Skeletal muscle cell (primary cell): ENCODE measurements around the gene SYT6.

Experiments used
- DNase-seq: peaks from one replicate; pipeline ENCODE4 v3.0.0-alpha.2; 2010; ENCODE audit warnings: low read depth
- H3K4me3 ChIP-seq: 2 replicates; pipeline ENCODE4 v1.5.1; 2011; ENCODE audit warnings: low read depth, mild to moderate bottlenecking, control low read depth, low read length, moderate library complexity

Gene SYT6

GRCh38 chr1:114126261-114127095, 27.2 kb downstream of the SYT6 start:
- no peak overlapping the region for H3K4me3 ChIP-seq
- DNase-seq, result no peak

DNA sequence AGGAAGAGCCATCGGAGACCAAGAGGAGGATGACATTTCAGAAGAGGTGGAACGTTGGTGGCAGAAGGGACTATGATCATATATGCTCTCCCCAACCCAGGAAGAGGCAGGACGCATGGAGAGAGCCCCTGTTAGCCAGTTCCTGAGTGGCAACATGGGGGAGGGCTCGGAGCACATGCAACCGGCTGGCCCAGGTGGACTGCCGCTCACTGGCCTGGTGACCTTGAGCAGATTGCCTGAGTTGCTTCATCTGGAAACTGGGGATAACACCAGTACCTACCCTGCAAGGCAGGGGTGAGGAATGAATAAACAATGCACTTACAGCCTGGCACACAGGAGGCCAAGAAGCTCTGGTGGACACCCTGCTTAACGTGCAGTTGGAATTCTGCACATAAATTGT, 29.0 kb downstream of the SYT6 start:
- no peak for DNase-seq
- H3K4me3 ChIP-seq, result no peak overlapping the region

GRCh38 chr1:114122941-114123618, 30.6 kb downstream of the SYT6 start:
- H3K4me3 ChIP-seq, result no peak overlapping the region
- no peak for DNase-seq

DNA sequence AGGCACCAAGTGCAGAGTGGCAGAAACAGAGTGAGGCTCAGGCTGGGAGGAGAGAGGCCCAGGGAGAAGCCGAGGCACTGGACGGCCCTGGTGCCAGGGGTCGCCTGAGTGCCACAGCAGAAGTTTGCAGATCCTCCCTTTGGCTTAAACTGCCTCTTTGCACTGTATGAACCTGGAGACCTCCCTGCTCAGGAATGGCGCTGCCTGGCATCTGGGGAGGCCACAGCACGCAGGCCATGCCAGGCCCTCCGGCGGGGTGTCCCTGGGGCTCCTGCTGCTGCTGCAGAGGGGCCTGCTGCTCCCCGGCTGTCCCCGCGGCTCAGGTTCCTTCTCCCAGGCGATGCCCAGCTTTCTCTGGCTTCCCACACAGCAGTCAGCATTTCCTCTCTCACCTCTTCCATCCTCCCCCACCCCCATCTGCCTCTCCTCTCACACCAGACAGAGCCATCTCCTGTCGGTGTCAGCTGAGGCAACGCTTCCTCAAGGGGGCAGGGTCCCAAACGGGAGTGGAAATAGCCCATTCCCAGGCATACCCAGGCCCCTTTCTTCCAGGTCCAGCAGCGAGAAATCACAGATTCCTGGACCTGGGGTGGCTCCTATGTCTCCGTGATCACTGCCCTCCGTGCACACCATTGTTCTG, 35.2 kb downstream of the SYT6 start:
- DNase-seq, result no peak
- H3K4me3 ChIP-seq, result no peak overlapping the region

DNA sequence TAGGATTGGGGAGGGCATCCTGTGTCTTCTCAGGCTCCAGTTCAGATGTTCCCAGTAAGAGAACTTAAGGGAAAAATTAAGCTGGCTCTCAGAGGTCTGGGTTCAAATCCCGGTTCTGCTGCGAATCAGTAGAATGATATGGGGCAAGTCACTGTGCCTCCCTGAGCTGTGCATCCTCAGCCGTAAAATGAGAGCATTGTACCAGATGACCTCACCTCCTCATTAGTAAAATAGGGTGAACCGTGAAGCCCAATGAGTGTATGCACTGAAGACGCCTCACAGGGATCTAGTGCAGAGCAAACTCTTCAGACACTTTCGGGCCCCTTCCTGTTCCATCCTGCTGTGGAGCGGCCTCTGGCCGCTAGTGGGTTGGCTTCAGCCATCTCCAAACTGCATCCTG, 36.0 kb downstream of the SYT6 start:
- H3K4me3 ChIP-seq, result no peak overlapping the region
- DNase-seq, result no peak

DNA sequence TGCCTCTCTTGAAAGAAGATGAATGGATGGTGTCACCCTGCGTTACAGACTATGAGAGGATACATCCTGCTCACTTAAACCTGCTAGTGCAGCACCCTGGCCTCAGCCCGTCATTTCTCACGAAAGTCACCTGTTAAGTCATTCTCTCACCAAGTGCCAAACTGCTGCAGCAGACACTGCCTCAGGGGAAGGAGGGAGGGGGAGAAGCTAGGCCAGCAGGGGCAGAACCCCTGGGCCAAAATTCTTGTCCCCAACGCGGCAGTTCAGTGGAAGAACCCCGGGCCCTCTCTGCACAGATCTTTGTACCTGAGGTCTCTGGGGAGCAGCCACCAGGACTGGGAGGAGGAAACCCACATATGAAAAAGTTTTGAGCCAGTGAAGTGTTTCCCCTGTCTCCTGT, 37.6 kb downstream of the SYT6 start:
- no peak overlapping the region for H3K4me3 ChIP-seq
- no peak for DNase-seq

- no peak overlapping the region for H3K4me3 ChIP-seq
Observed at GRCh38 chr1:114114185-114115094, 39.2 kb downstream of the SYT6 start.

GRCh38 chr1:114113411-114114184, 40.1 kb downstream of the SYT6 start:
- H3K4me3 ChIP-seq, result no peak overlapping the region
- DNase-seq, result no peak

More at GRCh38 chr1:114114185-114115094, 39.2 kb downstream of the SYT6 start:
- DNase-seq, result no peak

- H3K4me3 ChIP-seq, result no peak overlapping the region
- no peak for DNase-seq
Observed at GRCh38 chr1:114112775-114113174, 40.9 kb downstream of the SYT6 start.

GRCh38 chr1:114111731-114112641, 41.7 kb downstream of the SYT6 start:
- no peak for DNase-seq
- no peak overlapping the region for H3K4me3 ChIP-seq

DNA sequence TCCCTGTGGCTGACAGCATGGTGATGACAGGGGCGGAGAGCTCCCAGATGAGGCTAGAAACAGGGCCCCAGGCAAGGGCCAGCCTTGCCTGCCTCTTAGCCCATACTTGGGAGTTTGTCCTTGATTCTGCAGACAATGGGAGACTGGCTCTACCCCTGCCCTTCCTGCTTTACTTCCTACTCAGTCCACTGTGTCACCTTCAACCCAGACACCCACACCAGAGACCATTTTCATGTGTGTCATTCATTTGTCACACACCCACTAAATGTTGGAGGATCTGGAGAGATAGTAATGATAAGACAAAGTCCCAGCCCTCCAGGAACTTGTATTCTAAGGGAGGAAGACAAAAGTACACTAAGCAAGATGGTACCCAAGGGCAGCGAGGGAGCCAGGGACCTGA, 43.7 kb downstream of the SYT6 start:
- no peak for DNase-seq
- H3K4me3 ChIP-seq, result no peak overlapping the region

- no peak overlapping the region for H3K4me3 ChIP-seq
- peak; percentile 62 for DNase-seq
Observed at GRCh38 chr1:114108751-114109255, 44.9 kb downstream of the SYT6 start.

- no peak overlapping the region for H3K4me3 ChIP-seq
- DNase-seq, result no peak
Observed at GRCh38 chr1:114107474-114108435, 45.9 kb downstream of the SYT6 start.

- DNase-seq, result no peak
- no peak overlapping the region for H3K4me3 ChIP-seq
Observed at GRCh38 chr1:114105421-114105979, 48.2 kb downstream of the SYT6 start.

GRCh38 chr1:114104949-114105348, 48.7 kb downstream of the SYT6 start:
- no peak for DNase-seq
- no peak overlapping the region for H3K4me3 ChIP-seq

DNA sequence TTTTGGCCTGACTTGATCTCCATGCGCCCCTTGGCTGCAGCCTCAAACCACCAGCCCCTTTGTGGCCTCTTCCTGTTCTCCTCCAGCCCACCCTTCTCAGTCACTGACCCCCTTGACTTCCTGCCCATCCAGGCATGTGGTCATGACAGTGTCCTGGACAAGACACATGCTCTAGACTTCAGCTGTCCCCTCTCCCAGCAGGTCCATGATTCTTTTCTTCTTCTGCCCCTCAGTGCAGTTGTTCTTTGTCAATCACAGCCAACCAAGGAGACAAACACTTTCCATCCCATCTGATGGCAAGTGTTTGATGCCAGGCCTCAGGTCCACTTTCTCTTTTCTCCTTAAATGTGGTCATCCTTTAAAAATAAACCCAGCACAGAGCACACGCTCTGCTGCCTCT, 49.7 kb downstream of the SYT6 start:
- no peak overlapping the region for H3K4me3 ChIP-seq
- no peak for DNase-seq
